WTC11 (cell line): ENCODE data around the gene SLC16A10. TPM values are rescaled to one million over a fixed set of nuclear protein-coding genes. Genes with fewer than 3 reads are reported as not detected.
A peak's percentile ranks its signal among the peaks of the same experiment; 100 is the strongest.

Experiments
- ATF1 ChIP-seq: sonication (generic); formaldehyde crosslinking; IDR thresholded peaks from 2 replicates; pipeline ENCODE4 v1.8.1; 2023; ENCODE audit warnings: mild to moderate bottlenecking, moderate library complexity, missing genetic modification reagents
- EMX1 ChIP-seq: fragments of 250-450 bp; sonication (Bioruptor Pico); IDR thresholded peaks from 2 replicates; pipeline ENCODE4 v1.8.0; 2021; ENCODE audit warnings: mild to moderate bottlenecking
- JAZF1 ChIP-seq: fragments of 250-450 bp; sonication (Bioruptor Pico); IDR thresholded peaks from 2 replicates; pipeline ENCODE4 v1.9.0; 2021; ENCODE audit warnings: moderate library complexity, mild to moderate bottlenecking, inconsistent platforms
- KAT7 ChIP-seq: sonication (generic); formaldehyde crosslinking; IDR thresholded peaks from 2 replicates; pipeline ENCODE4 v1.8.1; 2023; ENCODE audit warnings: missing genetic modification reagents, mild to moderate bottlenecking, borderline replicate concordance
- NR1H2 ChIP-seq: sonication (generic); formaldehyde crosslinking; IDR thresholded peaks from 2 replicates; pipeline ENCODE4 v1.9.0; 2021; ENCODE audit warnings: mild to moderate bottlenecking, moderate library complexity, missing genetic modification reagents
- NR2C2 ChIP-seq: sonication (generic); formaldehyde crosslinking; IDR thresholded peaks from 2 replicates; pipeline ENCODE4 v1.8.0; 2022; ENCODE audit warnings: mild to moderate bottlenecking, missing genetic modification reagents
- ZNF121 ChIP-seq: sonication (generic); formaldehyde crosslinking; IDR thresholded peaks from 2 replicates; pipeline ENCODE4 v1.8.0; 2023; ENCODE audit warnings: missing genetic modification reagents
- ZNF232 ChIP-seq: sonication (generic); formaldehyde crosslinking; IDR thresholded peaks from 2 replicates; pipeline ENCODE4 v1.8.0; 2022; ENCODE audit warnings: mild to moderate bottlenecking, missing genetic modification reagents
- ZNF263 ChIP-seq: sonication (generic); formaldehyde crosslinking; IDR thresholded peaks from 2 replicates; pipeline ENCODE4 v1.8.1; 2022; ENCODE audit warnings: low read depth, mild to moderate bottlenecking, moderate library complexity, missing genetic modification reagents
- total RNA-seq: library from RNA; stranded (reverse); gene quantifications from 3 replicates; pipeline ENCODE4 v1.2.3, GENCODE V29; 2021
- TF ChIP-seq, protein P1 (sequence below): sonication (generic); formaldehyde crosslinking; IDR thresholded peaks from 2 replicates; pipeline ENCODE4 v1.8.0; 2022; ENCODE audit warnings: mild to moderate bottlenecking, missing genetic modification reagents
- TF ChIP-seq, protein P2 (sequence below): sonication (generic); formaldehyde crosslinking; conservative IDR thresholded peaks from 2 replicates; pipeline ENCODE4 v1.8.1; 2023; ENCODE audit warnings: mild to moderate bottlenecking, low read depth, missing genetic modification reagents, moderate library complexity
- TF ChIP-seq, protein P3 (sequence below): sonication (generic); formaldehyde crosslinking; IDR thresholded peaks from 2 replicates; pipeline ENCODE4 v1.8.0; 2022; ENCODE audit warnings: mild to moderate bottlenecking, missing genetic modification reagents
- TF ChIP-seq, protein P4 (sequence below): fragments of 250-450 bp; sonication (Bioruptor Pico); IDR thresholded peaks from 2 replicates; pipeline ENCODE4 v1.9.0; 2021; ENCODE audit warnings: mild to moderate bottlenecking, borderline replicate concordance
- TF ChIP-seq, protein P5 (sequence below): fragments of 250-450 bp; sonication (Bioruptor Pico); IDR thresholded peaks from 2 replicates; pipeline ENCODE4 v2.1.2; 2022; ENCODE audit warnings: mild to moderate bottlenecking, moderate library complexity

SLC16A10 gene
- total RNA-seq, 1 experiment from 2014 or later = 18.4 TPM

DNA sequence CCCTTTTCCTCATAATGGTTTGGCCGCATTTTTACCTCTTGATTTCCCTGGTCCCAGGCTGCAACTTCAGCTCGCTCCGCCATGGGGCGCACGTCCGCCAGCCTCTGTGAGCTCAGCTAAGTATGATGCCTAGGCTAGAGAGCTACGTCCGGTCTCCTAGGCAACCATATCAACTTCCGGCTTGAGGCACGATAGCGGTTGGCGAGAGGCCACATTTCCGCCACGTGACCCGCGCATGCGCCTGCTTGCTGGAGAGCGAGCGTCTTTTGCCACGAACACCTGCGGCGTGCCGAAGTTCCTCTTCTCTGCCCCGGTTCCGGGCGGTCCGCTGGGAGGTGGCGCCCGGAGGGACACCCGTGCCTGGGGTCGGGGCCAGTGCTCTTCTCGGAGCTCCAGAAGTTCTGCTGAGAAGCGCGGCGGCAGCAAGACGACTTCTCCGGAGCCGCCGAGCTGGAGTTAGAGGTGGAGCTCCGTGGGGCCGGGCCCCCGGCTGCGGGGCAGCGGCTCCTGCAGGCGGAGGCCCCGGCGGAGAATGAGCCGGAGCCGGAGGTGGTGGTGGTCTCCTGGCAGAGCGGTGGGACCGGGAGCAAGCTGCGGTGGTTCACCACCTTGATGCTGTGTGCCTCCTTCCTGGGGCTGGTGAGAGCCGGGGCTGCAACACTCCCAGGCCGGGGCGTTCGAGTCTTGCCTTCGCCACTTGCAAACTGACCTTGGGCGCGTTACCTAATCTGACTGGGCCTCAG, 172.0 kb downstream of the SLC16A10 start (continued):
- TF ChIP-seq, protein P1, sequence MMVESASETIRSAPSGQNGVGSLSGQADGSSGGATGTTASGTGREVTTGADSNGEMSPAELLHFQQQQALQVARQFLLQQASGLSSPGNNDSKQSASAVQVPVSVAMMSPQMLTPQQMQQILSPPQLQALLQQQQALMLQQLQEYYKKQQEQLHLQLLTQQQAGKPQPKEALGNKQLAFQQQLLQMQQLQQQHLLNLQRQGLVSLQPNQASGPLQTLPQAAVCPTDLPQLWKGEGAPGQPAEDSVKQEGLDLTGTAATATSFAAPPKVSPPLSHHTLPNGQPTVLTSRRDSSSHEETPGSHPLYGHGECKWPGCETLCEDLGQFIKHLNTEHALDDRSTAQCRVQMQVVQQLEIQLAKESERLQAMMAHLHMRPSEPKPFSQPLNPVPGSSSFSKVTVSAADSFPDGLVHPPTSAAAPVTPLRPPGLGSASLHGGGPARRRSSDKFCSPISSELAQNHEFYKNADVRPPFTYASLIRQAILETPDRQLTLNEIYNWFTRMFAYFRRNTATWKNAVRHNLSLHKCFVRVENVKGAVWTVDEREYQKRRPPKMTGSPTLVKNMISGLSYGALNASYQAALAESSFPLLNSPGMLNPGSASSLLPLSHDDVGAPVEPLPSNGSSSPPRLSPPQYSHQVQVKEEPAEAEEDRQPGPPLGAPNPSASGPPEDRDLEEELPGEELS (CRISPR knock-in tag) = 0 out of 2 replicates have a peak, but pooled peaks have one; percentile 23
- TF ChIP-seq ZNF263 (CRISPR knock-in tag) = no peak
- TF ChIP-seq JAZF1 (CRISPR knock-in tag) = no peak
- no peak for TF ChIP-seq EMX1 (CRISPR knock-in tag)
- TF ChIP-seq NR2C2 = no peak
- no peak for TF ChIP-seq ZNF121 (CRISPR knock-in tag)
- no peak for TF ChIP-seq NR1H2 (CRISPR knock-in tag)
- TF ChIP-seq ZNF232 (CRISPR knock-in tag) = no peak
- TF ChIP-seq, protein P2, sequence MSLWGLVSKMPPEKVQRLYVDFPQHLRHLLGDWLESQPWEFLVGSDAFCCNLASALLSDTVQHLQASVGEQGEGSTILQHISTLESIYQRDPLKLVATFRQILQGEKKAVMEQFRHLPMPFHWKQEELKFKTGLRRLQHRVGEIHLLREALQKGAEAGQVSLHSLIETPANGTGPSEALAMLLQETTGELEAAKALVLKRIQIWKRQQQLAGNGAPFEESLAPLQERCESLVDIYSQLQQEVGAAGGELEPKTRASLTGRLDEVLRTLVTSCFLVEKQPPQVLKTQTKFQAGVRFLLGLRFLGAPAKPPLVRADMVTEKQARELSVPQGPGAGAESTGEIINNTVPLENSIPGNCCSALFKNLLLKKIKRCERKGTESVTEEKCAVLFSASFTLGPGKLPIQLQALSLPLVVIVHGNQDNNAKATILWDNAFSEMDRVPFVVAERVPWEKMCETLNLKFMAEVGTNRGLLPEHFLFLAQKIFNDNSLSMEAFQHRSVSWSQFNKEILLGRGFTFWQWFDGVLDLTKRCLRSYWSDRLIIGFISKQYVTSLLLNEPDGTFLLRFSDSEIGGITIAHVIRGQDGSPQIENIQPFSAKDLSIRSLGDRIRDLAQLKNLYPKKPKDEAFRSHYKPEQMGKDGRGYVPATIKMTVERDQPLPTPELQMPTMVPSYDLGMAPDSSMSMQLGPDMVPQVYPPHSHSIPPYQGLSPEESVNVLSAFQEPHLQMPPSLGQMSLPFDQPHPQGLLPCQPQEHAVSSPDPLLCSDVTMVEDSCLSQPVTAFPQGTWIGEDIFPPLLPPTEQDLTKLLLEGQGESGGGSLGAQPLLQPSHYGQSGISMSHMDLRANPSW (CRISPR knock-in tag) = no peak
- TF ChIP-seq, protein P3, sequence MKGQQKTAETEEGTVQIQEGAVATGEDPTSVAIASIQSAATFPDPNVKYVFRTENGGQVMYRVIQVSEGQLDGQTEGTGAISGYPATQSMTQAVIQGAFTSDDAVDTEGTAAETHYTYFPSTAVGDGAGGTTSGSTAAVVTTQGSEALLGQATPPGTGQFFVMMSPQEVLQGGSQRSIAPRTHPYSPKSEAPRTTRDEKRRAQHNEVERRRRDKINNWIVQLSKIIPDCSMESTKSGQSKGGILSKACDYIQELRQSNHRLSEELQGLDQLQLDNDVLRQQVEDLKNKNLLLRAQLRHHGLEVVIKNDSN = peak; percentile 100
- TF ChIP-seq KAT7 (CRISPR knock-in tag) = no peak
- TF ChIP-seq ATF1 (CRISPR knock-in tag) = peak; percentile 86; the same call in 1 of the 2 replicates
- TF ChIP-seq, protein P4, sequence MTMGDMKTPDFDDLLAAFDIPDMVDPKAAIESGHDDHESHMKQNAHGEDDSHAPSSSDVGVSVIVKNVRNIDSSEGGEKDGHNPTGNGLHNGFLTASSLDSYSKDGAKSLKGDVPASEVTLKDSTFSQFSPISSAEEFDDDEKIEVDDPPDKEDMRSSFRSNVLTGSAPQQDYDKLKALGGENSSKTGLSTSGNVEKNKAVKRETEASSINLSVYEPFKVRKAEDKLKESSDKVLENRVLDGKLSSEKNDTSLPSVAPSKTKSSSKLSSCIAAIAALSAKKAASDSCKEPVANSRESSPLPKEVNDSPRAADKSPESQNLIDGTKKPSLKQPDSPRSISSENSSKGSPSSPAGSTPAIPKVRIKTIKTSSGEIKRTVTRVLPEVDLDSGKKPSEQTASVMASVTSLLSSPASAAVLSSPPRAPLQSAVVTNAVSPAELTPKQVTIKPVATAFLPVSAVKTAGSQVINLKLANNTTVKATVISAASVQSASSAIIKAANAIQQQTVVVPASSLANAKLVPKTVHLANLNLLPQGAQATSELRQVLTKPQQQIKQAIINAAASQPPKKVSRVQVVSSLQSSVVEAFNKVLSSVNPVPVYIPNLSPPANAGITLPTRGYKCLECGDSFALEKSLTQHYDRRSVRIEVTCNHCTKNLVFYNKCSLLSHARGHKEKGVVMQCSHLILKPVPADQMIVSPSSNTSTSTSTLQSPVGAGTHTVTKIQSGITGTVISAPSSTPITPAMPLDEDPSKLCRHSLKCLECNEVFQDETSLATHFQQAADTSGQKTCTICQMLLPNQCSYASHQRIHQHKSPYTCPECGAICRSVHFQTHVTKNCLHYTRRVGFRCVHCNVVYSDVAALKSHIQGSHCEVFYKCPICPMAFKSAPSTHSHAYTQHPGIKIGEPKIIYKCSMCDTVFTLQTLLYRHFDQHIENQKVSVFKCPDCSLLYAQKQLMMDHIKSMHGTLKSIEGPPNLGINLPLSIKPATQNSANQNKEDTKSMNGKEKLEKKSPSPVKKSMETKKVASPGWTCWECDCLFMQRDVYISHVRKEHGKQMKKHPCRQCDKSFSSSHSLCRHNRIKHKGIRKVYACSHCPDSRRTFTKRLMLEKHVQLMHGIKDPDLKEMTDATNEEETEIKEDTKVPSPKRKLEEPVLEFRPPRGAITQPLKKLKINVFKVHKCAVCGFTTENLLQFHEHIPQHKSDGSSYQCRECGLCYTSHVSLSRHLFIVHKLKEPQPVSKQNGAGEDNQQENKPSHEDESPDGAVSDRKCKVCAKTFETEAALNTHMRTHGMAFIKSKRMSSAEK (CRISPR knock-in tag) = peak; percentile 88; the same call in 1 of the 2 replicates
- TF ChIP-seq, protein P5, sequence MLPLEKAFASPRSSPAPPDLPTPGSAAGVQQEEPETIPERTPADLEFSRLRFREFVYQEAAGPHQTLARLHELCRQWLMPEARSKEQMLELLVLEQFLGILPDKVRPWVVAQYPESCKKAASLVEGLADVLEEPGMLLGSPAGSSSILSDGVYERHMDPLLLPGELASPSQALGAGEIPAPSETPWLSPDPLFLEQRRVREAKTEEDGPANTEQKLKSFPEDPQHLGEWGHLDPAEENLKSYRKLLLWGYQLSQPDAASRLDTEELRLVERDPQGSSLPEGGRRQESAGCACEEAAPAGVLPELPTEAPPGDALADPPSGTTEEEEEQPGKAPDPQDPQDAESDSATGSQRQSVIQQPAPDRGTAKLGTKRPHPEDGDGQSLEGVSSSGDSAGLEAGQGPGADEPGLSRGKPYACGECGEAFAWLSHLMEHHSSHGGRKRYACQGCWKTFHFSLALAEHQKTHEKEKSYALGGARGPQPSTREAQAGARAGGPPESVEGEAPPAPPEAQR (CRISPR knock-in tag) = no peak
